ENCODE measurements around the gene RBFOX2.
"Not testable (repeated sequence)": the region's sequence is repeated elsewhere in the genome, so short reads cannot be mapped to it uniquely, and the experiment has no call there.

Gene RBFOX2

GRCh38 chr22:35739076-35739930 lies 289.3 kb downstream of the RBFOX2 start:
- peak; percentile 45 to 64 for TF ChIP-seq CTCF (IDR thresholded peaks at IDR 0.05)
- Histone ChIP-seq H3K4me1 (peaks cover 0 to 12% (median 0%) of the 10 kb centered on the region in 4 donors), H3K27me3 (no peaks in the 10 kb centered on the region), H3K4me3 (no peak overlapping the region), H3K27ac (peak overlapping the region; percentile 18 to 45), H3K9me3 (no peaks in the 10 kb centered on the region), H3K36me3 (peaks cover 15 to 51% (median 35%) of the 10 kb centered on the region in 3 donors)
- intact Hi-C loops (cut with DNase I; ENCODE audit: low total_unique reads): loop anchor here (5.0 kb wide), 1 partner anchor 112 kb away; no protein-coding TSS in a partner anchor
- peak; percentile 54 to 77 for DNase-seq

- H3K4me1 ChIP-seq: peaks cover 0 to 12% (median 0%) of the 10 kb centered on the region in 4 donors
- not testable (repeated sequence) for DNase-seq, H3K4me3 ChIP-seq, H3K27ac ChIP-seq, H3K27me3 ChIP-seq, H3K9me3 ChIP-seq
- intact Hi-C loops (cut with DNase I; ENCODE audit: low total_unique reads): loop anchor here (5.0 kb wide), 1 partner anchor 111 kb away; no protein-coding TSS in a partner anchor
- peaks cover 4 to 38% (median 22%) of the 10 kb centered on the region in 3 donors for H3K36me3 ChIP-seq
Measured at GRCh38 chr22:35737886-35738285, 290.7 kb downstream of the RBFOX2 start.

GRCh38 chr22:35736701-35737100 lies 291.9 kb downstream of the RBFOX2 start:
- no peak for DNase-seq
- peaks cover 0 to 12% (median 0%) of the 10 kb centered on the region in 4 donors for H3K4me1 ChIP-seq
- H3K4me3 ChIP-seq: no peak overlapping the region
- H3K27me3 ChIP-seq: no peaks in the 10 kb centered on the region
- TF ChIP-seq CTCF (IDR thresholded peaks at IDR 0.05): no peak
- no peaks in the 10 kb centered on the region for H3K9me3 ChIP-seq
- intact Hi-C loops (cut with DNase I; ENCODE audit: low total_unique reads): loop anchor here (5.0 kb wide), 1 partner anchor 109 kb away; no protein-coding TSS in a partner anchor
- no peak overlapping the region for H3K27ac ChIP-seq
- peaks cover 4 to 26% (median 12%) of the 10 kb centered on the region in 3 donors for H3K36me3 ChIP-seq

- no peak for TF ChIP-seq CTCF (IDR thresholded peaks at IDR 0.05)
Measured at GRCh38 chr22:35736166-35736565, 292.5 kb downstream of the RBFOX2 start.

GRCh38 chr22:35735542-35735941 lies 293.1 kb downstream of the RBFOX2 start:
- H3K9me3 ChIP-seq: no peaks in the 10 kb centered on the region
- H3K27me3 ChIP-seq: no peaks in the 10 kb centered on the region
- no peak for DNase-seq
- no peak overlapping the region for H3K4me3 ChIP-seq
- no peak for TF ChIP-seq CTCF (IDR thresholded peaks at IDR 0.05)
- no peak overlapping the region for H3K27ac ChIP-seq
- intact Hi-C loops (cut with DNase I; ENCODE audit: low total_unique reads): loop anchor here (5.0 kb wide), 1 partner anchor 108 kb away; no protein-coding TSS in a partner anchor
- peaks cover 0 to 12% (median 0%) of the 10 kb centered on the region in 4 donors for H3K4me1 ChIP-seq
- H3K36me3 ChIP-seq: peaks cover 4 to 18% (median 12%) of the 10 kb centered on the region in 3 donors

More at GRCh38 chr22:35736166-35736565, 292.5 kb downstream of the RBFOX2 start:
- H3K27me3 ChIP-seq: no peaks in the 10 kb centered on the region
- peaks cover 4 to 21% (median 12%) of the 10 kb centered on the region in 3 donors for H3K36me3 ChIP-seq
- peaks cover 0 to 12% (median 0%) of the 10 kb centered on the region in 4 donors for H3K4me1 ChIP-seq
- no peak for DNase-seq
- intact Hi-C loops (cut with DNase I; ENCODE audit: low total_unique reads): loop anchor here (5.0 kb wide), 1 partner anchor 109 kb away; no protein-coding TSS in a partner anchor
- no peak overlapping the region for H3K4me3 ChIP-seq
- no peaks in the 10 kb centered on the region for H3K9me3 ChIP-seq
- H3K27ac ChIP-seq: no peak overlapping the region

DNA sequence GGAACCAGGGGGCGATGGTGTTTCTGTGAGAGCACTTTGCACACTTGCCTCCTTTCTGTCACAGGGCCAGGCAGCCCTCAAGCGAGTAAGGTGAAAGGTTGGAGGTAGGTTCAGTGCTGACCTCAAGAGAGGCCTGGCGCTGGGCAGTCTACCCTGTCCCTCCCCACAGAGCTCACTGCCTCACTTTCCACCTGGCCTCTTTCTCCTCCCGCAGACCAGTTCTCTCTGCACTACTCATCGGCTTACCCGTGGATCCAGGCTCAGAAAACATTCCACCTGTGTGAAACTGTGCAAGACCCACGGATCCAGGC lies 294.2 kb downstream of the RBFOX2 start:
- H3K36me3 ChIP-seq: peaks cover 4 to 18% (median 12%) of the 10 kb centered on the region in 3 donors
- DNase-seq: no peak
- H3K4me1 ChIP-seq: peaks cover 0 to 3% (median 0%) of the 10 kb centered on the region in 4 donors
- no peak overlapping the region for H3K27ac ChIP-seq
- no peak for TF ChIP-seq CTCF (IDR thresholded peaks at IDR 0.05)
- intact Hi-C loops (cut with DNase I; ENCODE audit: low total_unique reads): no loop called here
- H3K4me3 ChIP-seq: no peak overlapping the region
- no peaks in the 10 kb centered on the region for H3K27me3 ChIP-seq
- no peaks in the 10 kb centered on the region for H3K9me3 ChIP-seq
